Epithelial cell of esophagus (primary cell): ENCODE measurements around the gene MAD2L2.
A peak's percentile ranks its signal among the peaks of the same experiment; 100 is the strongest.

Experiments used
- DNase-seq: peaks from one replicate; pipeline ENCODE4 v3.0.0; 2010; ENCODE audit warnings: low read depth
- H3K4me3 ChIP-seq: 2 replicates; pipeline ENCODE4 v1.5.1; 2011; ENCODE audit warnings: mild to moderate bottlenecking, low read length, control low read depth
- TF ChIP-seq, protein P1 (sequence below): IDR thresholded peaks from 2 replicates; pipeline ENCODE4 v1.5.1; 2011; ENCODE audit warnings: low read depth, mild to moderate bottlenecking, low read length, control low read depth, inconsistent platforms; ENCODE audit not compliant: insufficient read depth; ENCODE audit errors: missing control alignments

Gene MAD2L2

DNA sequence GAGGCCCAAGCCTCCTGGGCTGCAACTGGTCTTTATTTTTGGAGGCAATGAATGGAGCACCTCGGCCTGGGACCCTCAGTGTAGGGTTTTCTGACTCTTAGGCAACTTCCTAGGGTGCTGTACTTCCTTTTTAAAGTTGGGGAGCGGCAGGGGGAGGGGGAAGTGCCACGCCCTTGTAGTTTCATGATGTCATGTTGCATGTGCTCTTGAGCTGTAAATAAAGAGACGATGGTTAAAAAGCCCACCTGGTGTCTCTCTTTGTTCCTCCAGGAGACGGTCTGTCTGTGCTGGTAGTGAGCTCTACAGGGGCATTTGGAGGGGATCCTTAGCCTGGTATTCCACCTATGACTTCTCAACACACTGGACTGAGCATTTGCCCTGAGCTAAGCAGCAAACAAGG is 44.7 kb upstream of the MAD2L2 start:
- no peak overlapping the region for H3K4me3 ChIP-seq
- no peak for DNase-seq
- TF ChIP-seq, protein P1, sequence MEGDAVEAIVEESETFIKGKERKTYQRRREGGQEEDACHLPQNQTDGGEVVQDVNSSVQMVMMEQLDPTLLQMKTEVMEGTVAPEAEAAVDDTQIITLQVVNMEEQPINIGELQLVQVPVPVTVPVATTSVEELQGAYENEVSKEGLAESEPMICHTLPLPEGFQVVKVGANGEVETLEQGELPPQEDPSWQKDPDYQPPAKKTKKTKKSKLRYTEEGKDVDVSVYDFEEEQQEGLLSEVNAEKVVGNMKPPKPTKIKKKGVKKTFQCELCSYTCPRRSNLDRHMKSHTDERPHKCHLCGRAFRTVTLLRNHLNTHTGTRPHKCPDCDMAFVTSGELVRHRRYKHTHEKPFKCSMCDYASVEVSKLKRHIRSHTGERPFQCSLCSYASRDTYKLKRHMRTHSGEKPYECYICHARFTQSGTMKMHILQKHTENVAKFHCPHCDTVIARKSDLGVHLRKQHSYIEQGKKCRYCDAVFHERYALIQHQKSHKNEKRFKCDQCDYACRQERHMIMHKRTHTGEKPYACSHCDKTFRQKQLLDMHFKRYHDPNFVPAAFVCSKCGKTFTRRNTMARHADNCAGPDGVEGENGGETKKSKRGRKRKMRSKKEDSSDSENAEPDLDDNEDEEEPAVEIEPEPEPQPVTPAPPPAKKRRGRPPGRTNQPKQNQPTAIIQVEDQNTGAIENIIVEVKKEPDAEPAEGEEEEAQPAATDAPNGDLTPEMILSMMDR, result no peak

DNA sequence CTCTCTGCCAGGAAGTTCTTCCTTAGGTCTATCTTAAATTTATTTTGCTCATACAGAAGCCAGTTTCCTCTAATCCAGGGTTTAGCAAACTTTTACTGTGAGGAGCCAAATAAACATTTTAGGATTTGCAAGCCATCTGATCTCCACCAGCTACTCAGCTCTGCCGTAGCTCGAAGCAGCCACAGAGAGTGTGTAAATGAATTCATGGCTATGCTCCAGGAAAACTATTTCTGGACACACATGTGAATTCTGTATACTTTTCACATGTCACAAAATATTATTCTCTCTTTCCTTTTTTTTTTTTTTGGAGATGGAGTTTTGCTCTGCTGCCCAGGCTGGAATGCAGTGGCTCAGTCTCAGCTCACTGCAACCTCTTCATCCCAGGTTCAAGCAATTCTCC is 41.6 kb upstream of the MAD2L2 start:
- no peak overlapping the region for H3K4me3 ChIP-seq
- TF ChIP-seq, protein P1, result no peak
- no peak for DNase-seq

DNA sequence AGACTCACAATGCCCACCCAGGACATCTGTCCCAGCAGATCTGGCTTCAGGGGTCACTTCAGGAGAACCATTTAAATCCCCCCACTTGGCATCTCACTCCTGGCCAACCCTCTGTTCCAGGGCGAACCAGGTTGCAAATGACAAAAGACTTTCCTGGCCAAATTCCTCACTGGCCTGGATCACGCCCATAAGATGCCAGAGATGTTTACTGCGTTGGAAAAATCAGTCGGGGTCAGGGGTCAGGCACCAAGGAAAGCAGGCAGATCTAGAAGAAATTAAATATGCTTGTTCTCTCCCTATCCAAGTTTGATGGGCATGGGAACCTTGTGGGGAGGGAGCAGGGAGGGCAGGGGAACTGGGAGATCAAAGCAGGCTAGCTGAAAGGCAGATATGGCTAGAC is 40.4 kb upstream of the MAD2L2 start:
- TF ChIP-seq, protein P1, result no peak
- no peak overlapping the region for H3K4me3 ChIP-seq
- no peak for DNase-seq

DNA sequence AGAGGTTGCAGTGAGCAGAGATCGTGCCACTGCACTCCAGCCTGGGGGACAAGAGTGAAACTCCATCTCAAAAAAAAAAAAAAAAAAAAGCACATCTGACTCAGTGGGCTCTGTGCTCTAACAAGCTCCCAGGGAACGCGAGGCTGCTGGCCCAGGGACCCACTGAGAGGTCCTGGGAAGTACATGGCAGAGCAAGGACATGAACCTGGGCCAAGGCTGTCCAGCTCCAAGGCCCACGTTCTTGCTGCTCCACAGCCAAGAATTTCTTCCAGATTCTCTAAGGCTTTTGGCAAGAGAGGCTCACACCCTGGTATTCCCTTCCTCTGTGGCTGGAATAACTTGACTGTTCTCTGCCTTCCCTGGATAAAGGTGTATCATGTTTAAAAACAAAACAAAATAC is 39.6 kb upstream of the MAD2L2 start:
- TF ChIP-seq, protein P1, result no peak
- H3K4me3 ChIP-seq, result no peak overlapping the region
- no peak for DNase-seq

DNA sequence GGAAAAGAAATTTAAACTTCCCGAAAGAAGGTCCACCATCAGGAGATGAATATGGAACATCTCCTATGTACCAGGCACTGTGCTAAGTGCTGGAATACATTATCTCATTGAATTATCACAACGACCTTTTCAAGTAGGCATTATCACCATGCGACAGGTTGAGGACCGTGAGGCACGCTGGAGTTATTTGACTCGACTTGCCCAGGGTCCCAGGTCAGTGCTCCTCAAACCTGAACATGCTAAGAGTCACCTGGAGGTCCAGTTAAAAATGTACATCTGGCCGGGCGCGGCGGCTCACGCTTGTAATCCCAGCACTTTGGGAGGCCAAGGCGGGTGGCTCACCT is 39.1 kb upstream of the MAD2L2 start:
- H3K4me3 ChIP-seq, result no peak overlapping the region
- no peak for DNase-seq

DNA sequence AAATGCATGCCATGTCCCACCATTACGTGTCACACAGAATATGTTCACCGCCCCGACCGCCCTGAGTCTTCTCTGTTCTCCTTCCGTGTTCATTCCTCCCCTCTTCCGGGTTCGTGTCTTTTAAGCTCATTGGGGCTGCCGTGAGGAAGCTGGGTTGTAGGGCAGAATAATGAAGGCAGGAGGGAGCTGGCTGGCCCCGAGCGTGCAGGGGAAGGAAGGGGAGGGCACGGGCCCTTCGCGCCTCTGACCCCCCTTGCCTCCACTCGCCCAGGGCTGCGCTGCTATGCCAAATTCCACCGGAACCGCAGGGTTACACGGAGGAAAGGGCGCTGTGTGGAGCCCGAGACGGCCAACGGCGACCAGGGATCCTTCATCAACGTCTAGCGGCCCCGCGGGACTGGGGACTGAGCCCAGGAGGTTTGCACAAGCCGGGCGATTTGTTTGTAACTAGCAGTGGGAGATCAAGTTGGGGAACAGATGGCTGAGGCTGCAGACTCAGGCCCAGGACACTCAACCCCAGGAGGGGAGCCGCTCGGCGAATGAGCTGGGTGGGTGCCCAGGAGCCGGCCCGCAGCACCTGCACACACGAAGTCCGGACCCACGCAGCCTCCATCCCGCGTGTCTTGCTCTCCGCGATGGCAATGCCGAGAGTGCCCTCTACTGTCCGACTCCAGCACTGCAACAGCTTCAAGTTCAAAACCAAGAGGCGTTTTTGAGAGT is 38.5 kb upstream of the MAD2L2 start:
- TF ChIP-seq, protein P1, result peak; percentile 97
- peak; percentile 62 for DNase-seq
- H3K4me3 ChIP-seq, result peak overlapping the region; percentile 36

More for the DNA sequence above, 39.1 kb upstream of the MAD2L2 start:
- TF ChIP-seq, protein P1, result no peak
